Large intestine (tissue), 3 donors: ENCODE measurements around the gene KIR3DL1. TPM values are rescaled to one million over a fixed set of nuclear protein-coding genes. Genes with fewer than 3 reads are reported as not detected.
"Not testable (repeated sequence)": the region's sequence is repeated elsewhere in the genome, so short reads cannot be mapped to it uniquely, and the experiment has no call there.

Experiments used
- DNase-seq, 2 donors: peaks; one replicate each; pipeline versions ENCODE4 v3.0.0 to v3.0.0-alpha.2; 2013
- H3K27ac ChIP-seq: one replicate; pipeline ENCODE4 v1.5.1; 2013; ENCODE audit warnings: low read length
- H3K27me3 ChIP-seq: 2 replicates; pipeline ENCODE4 v1.6.1; 2013; ENCODE audit warnings: low read length; ENCODE audit not compliant: control insufficient read depth, insufficient read depth
- H3K36me3 ChIP-seq: 2 replicates; pipeline ENCODE4 v1.6.1; 2013; ENCODE audit warnings: low read length; ENCODE audit not compliant: control insufficient read depth, insufficient read depth
- H3K4me1 ChIP-seq: one replicate; pipeline ENCODE4 v1.6.1; 2013; ENCODE audit warnings: low read length; ENCODE audit not compliant: control insufficient read depth, insufficient read depth
- H3K4me3 ChIP-seq: one replicate; pipeline ENCODE4 v1.5.1; 2013; ENCODE audit warnings: low read length
- H3K9me3 ChIP-seq: one replicate; pipeline ENCODE4 v1.6.1; 2013; ENCODE audit warnings: mild to moderate bottlenecking, low read depth, low read length, moderate library complexity; ENCODE audit not compliant: control insufficient read depth
- WGBS: methylation state at CpG from one replicate; pipeline ENCODE4 v1.1.5; 2013; ENCODE audit warnings: low lambda C conversion rate; ENCODE audit not compliant: insufficient coverage; 5-methylcytosine and 5-hydroxymethylcytosine counted together
- polyA plus RNA-seq: library from polyadenylated mRNA; unstranded; fragments of 120-200 nt; gene quantifications from one replicate; pipeline ENCODE4 v1.2.1, GENCODE V29; 2013

The KIR3DL1 gene
- polyA plus RNA-seq, 1 donor = 0.15 TPM

DNA sequence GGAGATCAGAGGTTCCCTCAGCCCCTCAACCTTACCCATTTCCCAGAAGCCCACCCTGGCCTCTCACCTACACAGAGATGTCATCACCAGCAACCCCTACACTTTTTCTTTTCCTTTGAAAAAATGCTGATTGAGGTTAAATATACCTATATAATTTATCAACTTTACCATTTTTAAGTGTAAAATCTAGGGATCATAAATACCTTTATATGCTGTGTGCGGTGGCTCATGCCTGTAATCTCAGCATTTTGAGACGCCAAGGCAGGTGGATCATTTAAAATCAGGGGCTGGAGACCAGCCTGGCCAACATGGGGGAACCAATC is 9.8 kb upstream of the KIR3DL1 start:
- H3K4me3 ChIP-seq = no peak overlapping the region
- H3K27ac ChIP-seq = no peak overlapping the region
- H3K4me1 ChIP-seq = no peaks in the 10 kb centered on the region
- no peaks in the 10 kb centered on the region for H3K27me3 ChIP-seq
- WGBS = no CpG with 5 or more reads among the region's 2 CpGs
- H3K9me3 ChIP-seq = peaks cover 2% of the 10 kb centered on the region
- no peak for DNase-seq
- H3K36me3 ChIP-seq = no peaks in the 10 kb centered on the region

GRCh38 chr19:54814571-54814970 is 1.7 kb upstream of the KIR3DL1 start:
- not testable (repeated sequence) for H3K27me3 ChIP-seq, H3K36me3 ChIP-seq, DNase-seq, H3K4me1 ChIP-seq, H3K27ac ChIP-seq, H3K9me3 ChIP-seq, H3K4me3 ChIP-seq
- WGBS = no CpG with 5 or more reads among the region's 3 CpGs

DNA sequence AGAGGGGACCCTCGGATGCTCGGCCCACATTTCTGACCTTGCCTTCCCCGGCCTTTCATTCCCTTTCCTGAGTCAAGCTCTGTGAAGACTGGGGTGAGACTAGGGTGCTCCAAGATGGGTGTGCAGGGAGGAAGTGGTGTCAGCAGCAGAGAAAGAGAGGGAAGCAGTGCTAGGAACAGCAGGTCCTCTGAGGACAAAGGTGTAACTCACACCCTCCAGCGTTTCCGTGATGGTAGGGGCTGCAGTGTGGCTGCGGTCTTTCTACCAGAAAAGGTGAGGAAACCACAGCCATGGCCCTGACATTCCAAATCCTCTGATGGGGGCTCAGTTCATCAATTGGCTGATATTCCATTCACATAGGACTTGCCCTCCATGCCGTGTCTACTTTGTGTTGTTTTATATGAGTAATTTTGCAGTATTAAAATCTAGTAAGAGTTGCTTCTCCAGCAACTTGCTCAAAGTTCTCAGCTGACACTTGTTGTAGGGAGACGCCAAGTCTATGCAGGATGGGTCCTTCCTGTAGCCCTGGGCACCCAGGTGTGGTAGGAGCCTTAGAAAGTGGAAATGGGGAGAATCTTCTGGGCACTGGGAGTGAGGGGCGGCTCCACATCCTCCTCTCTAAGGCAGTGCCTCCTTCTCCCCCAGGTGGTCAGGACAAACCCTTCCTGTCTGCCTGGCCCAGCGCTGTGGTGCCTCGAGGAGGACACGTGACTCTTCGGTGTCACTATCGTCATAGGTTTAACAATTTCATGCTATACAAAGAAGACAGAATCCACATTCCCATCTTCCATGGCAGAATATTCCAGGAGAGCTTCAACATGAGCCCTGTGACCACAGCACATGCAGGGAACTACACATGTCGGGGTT is 1.6 kb downstream of the KIR3DL1 start:
- H3K27ac ChIP-seq = no peak overlapping the region
- WGBS = no CpG with 5 or more reads among the region's 15 CpGs
- no peaks in the 10 kb centered on the region for H3K27me3 ChIP-seq
- H3K9me3 ChIP-seq = no peaks in the 10 kb centered on the region
- DNase-seq = no peak
- no peaks in the 10 kb centered on the region for H3K4me1 ChIP-seq
- H3K4me3 ChIP-seq = no peak overlapping the region
- H3K36me3 ChIP-seq = no peaks in the 10 kb centered on the region

- not testable (repeated sequence) for DNase-seq, H3K4me3 ChIP-seq, H3K36me3 ChIP-seq, H3K27ac ChIP-seq, H3K9me3 ChIP-seq, H3K4me1 ChIP-seq, H3K27me3 ChIP-seq
- WGBS = no CpG with 5 or more reads among the region's 4 CpGs
These were observed 8.1 kb downstream of the KIR3DL1 start for GRCh38 chr19:54824416-54824815.

DNA sequence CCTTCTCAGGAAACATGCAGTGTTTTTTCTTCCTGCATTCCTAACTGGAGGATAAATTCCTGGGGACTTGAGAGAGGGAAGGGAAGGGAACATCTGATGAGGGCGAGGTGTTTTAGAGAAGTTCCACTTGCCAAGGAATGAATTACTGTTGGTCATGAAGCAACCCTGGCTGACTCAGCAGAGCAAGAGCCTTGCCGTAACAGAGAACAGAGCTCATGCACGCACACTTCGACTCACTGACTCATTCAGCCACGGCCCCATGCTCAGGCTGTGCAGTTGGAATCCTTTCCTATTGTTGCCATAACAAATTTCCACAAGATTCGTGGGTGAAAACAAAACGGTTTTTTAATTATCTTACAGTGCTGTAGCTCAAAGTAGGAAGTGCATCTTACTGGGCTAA is 9.1 kb downstream of the KIR3DL1 start:
- H3K27ac ChIP-seq, H3K36me3 ChIP-seq, DNase-seq, H3K4me3 ChIP-seq, H3K9me3 ChIP-seq, H3K27me3 ChIP-seq, H3K4me1 ChIP-seq: not testable (repeated sequence)
- WGBS = no CpG with 5 or more reads among the region's 7 CpGs

DNA sequence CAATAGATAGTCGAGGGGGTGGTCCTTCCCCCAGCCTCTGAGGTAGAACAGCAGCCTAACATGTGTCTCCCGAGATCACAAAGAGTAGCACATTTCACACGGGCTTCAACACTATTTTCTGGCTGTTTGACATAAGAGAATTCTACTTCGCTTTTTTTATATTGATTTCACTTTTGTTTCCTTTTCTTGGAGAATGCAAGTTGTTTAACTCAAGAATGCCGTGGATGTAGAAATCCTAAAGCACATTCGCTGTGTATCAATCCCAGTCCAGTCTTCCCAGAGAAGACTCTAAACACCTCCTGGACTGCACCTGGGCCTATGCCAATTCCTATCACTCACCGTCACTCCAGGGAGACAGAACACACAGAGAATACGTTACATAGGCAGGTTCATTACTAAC is 11.8 kb downstream of the KIR3DL1 start:
- DNase-seq, H3K27ac ChIP-seq, H3K36me3 ChIP-seq, H3K9me3 ChIP-seq, H3K4me3 ChIP-seq, H3K27me3 ChIP-seq, H3K4me1 ChIP-seq: not testable (repeated sequence)
- no CpG with 5 or more reads among the region's 8 CpGs for WGBS

DNA sequence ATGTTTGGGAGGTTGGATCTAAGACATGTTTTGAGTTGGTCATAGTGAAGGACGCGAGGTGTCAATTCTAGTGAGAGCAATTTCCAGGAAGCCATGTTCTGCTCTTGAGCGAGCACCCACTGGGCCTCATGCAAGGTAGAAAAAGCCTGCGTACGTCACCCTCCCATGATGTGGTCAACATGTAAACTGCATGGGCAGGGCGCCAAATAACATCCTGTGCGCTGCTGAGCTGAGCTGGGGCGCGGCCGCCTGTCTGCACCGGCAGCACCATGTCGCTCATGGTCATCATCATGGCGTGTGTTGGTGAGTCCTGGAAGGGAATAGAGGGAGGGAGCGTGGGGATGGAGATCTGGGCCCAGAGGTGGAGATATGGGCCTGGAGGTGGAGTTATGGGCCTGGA is 16.2 kb downstream of the KIR3DL1 start, which contains the start of gene KIR2DS4:
Gene KIR2DS4 (plus strand): TSS at position 181 of the 400 bp plus-strand sequence.
- H3K9me3 ChIP-seq, H3K4me3 ChIP-seq, DNase-seq, H3K4me1 ChIP-seq, H3K27me3 ChIP-seq, H3K36me3 ChIP-seq, H3K27ac ChIP-seq: not testable (repeated sequence)
- WGBS = no CpG with 5 or more reads among the region's 14 CpGs

- H3K9me3 ChIP-seq, DNase-seq, H3K27me3 ChIP-seq, H3K4me1 ChIP-seq, H3K4me3 ChIP-seq, H3K36me3 ChIP-seq, H3K27ac ChIP-seq: not testable (repeated sequence)
- WGBS = no CpG with 5 or more reads among the region's 5 CpGs
These were observed 18.9 kb downstream of the KIR3DL1 start for GRCh38 chr19:54835126-54835525.

- no CpG with 5 or more reads among the region's 2 CpGs for WGBS
- not testable (repeated sequence) for H3K27ac ChIP-seq, H3K9me3 ChIP-seq, H3K36me3 ChIP-seq, H3K4me1 ChIP-seq, H3K4me3 ChIP-seq, H3K27me3 ChIP-seq, DNase-seq
These were observed 21.3 kb downstream of the KIR3DL1 start for GRCh38 chr19:54837522-54837921.

DNA sequence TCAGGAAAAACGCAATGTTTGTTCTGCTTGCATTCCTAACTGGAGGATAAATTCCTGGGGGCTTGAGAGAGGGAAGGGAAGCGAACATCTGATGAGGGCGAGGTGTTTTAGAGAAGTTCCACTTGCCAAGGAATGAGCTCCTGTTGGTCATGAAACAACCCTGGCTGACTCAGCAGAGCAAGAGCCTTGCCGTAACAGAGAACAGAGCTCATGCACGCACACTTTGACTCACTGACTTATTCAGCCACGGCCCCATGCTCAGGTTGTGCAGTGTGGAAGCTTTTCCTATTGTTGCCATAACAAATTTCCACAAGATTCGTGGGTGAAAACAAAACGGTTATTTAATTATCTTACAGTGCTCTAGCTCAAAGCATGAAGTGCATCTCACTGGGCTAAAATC is 26.9 kb downstream of the KIR3DL1 start:
- H3K27me3 ChIP-seq, H3K4me1 ChIP-seq, H3K27ac ChIP-seq, H3K9me3 ChIP-seq, H3K36me3 ChIP-seq, H3K4me3 ChIP-seq, DNase-seq: not testable (repeated sequence)
- no CpG with 5 or more reads among the region's 8 CpGs for WGBS

GRCh38 chr19:54850061-54850640 is 33.9 kb downstream of the KIR3DL1 start, which contains the start of gene KIR3DL2:
TSS of gene KIR3DL2 (plus strand) at chr19:54850443. CDS start at chr19:54850476, 33 bp downstream.
- not testable (repeated sequence) for H3K27ac ChIP-seq, H3K4me1 ChIP-seq, H3K36me3 ChIP-seq, H3K4me3 ChIP-seq, H3K27me3 ChIP-seq, H3K9me3 ChIP-seq, DNase-seq
- no CpG with 5 or more reads among the region's 16 CpGs for WGBS
